Measurements from ENCODE around the gene TEAD1.

DNA sequence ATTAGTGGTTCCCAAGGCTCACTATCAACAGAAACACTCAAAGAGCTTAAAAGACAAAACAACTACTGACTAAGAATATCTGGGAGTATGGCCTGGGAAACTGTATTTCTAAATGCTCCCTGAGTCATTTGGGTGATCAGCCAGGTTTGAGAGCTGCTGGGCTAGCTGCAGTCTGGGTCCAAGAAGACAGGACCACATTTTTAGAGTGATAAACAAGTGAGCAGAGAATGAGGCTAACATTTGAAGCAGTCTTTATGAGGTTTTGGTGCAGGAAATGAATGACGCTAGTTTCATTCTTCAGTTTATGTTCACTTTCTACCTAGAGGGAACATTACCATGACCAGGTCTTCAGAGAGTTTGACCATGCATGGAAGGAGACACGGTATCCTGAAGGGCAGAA, 97.7 kb downstream of the TEAD1 start:
- TF ChIP-seq CTCF (IDR thresholded peaks at IDR 0.05; ENCODE audit: low read length) (no peak), EZH2 (optimal IDR thresholded peaks at IDR 0.05; ENCODE audit: low read depth, low read length) (no peak)
